ENCODE data around the gene HUS1B.

HUS1B gene

GRCh38 chr6:692858-693722 lies 36.2 kb upstream of the HUS1B start, which contains the start of gene EXOC2:
Gene EXOC2, minus strand, starts transcription at chr6:693139. Its CDS starts 55,321 bp downstream, at chr6:637818.
- peaks cover 7% of the 10 kb centered on the region for H3K36me3 ChIP-seq (ENCODE audit: control insufficient read depth, insufficient read depth, low read length)
- TF ChIP-seq, protein P1, sequence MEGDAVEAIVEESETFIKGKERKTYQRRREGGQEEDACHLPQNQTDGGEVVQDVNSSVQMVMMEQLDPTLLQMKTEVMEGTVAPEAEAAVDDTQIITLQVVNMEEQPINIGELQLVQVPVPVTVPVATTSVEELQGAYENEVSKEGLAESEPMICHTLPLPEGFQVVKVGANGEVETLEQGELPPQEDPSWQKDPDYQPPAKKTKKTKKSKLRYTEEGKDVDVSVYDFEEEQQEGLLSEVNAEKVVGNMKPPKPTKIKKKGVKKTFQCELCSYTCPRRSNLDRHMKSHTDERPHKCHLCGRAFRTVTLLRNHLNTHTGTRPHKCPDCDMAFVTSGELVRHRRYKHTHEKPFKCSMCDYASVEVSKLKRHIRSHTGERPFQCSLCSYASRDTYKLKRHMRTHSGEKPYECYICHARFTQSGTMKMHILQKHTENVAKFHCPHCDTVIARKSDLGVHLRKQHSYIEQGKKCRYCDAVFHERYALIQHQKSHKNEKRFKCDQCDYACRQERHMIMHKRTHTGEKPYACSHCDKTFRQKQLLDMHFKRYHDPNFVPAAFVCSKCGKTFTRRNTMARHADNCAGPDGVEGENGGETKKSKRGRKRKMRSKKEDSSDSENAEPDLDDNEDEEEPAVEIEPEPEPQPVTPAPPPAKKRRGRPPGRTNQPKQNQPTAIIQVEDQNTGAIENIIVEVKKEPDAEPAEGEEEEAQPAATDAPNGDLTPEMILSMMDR (IDR thresholded peaks at IDR 0.05; ENCODE audit: insufficient read depth, low read length, poor library complexity, severe bottlenecking), result no peak
- peak; percentile 90 for DNase-seq (ENCODE audit: extremely low read depth, insufficient read length)

GRCh38 chr6:692356-692851 lies 35.5 kb upstream of the HUS1B start:
- TF ChIP-seq, protein P1 (IDR thresholded peaks at IDR 0.05; ENCODE audit: insufficient read depth, low read length, poor library complexity, severe bottlenecking), result no peak
- peak; percentile 81 for DNase-seq (ENCODE audit: extremely low read depth, insufficient read length)
- Histone ChIP-seq H3K27me3 (replicated peaks; ENCODE audit: control insufficient read depth, insufficient read depth, low read length) (no peaks in the 10 kb centered on the region; the same call in 1 of the 2 replicates), H3K36me3 (ENCODE audit: control insufficient read depth, insufficient read depth, low read length) (peaks cover 7% of the 10 kb centered on the region), H3K4me3 (replicated peaks; ENCODE audit: low read depth, low read length) (peak overlapping the region; percentile 93)

More at GRCh38 chr6:692858-693722, 36.2 kb upstream of the HUS1B start, which contains the start of gene EXOC2:
- H3K27me3 ChIP-seq (replicated peaks; ENCODE audit: control insufficient read depth, insufficient read depth, low read length), result no peaks in the 10 kb centered on the region; the same call in 1 of the 2 replicates
- peak within 1 kb of the TSS; percentile 93 for H3K4me3 ChIP-seq (replicated peaks; ENCODE audit: low read depth, low read length)

GRCh38 chr6:689223-689622 lies 32.3 kb upstream of the HUS1B start:
- Histone ChIP-seq H3K36me3 (ENCODE audit: control insufficient read depth, insufficient read depth, low read length) (peaks cover 7% of the 10 kb centered on the region), H3K27me3 (replicated peaks; ENCODE audit: control insufficient read depth, insufficient read depth, low read length) (no peaks in the 10 kb centered on the region), H3K4me3 (replicated peaks; ENCODE audit: low read depth, low read length) (no peak overlapping the region)
- no peak for DNase-seq (ENCODE audit: extremely low read depth, insufficient read length)
- TF ChIP-seq, protein P1 (IDR thresholded peaks at IDR 0.05; ENCODE audit: insufficient read depth, low read length, poor library complexity, severe bottlenecking), result no peak

DNA sequence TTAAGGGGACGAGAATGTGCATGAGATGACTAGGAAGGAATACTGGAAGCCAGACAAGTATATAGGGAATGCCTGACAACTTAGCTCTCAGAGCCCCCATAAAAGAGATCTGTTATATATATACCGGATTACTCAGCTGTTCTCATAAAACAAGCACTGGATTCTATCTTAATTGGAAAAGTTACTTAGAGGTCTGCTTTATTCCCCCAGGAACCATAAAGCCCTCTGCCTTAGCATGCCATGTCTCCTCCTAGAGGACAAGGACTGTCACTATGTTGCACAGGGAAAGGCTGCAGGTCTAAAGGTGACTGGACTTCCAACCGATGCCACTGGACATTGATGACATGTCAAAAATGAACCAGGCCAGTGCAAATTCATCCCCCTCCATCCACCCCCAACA lies 29.6 kb upstream of the HUS1B start:
- Histone ChIP-seq H3K36me3 (ENCODE audit: control insufficient read depth, insufficient read depth, low read length) (peaks cover 7% of the 10 kb centered on the region), H3K27me3 (replicated peaks; ENCODE audit: control insufficient read depth, insufficient read depth, low read length) (no peaks in the 10 kb centered on the region), H3K4me3 (replicated peaks; ENCODE audit: low read depth, low read length) (no peak overlapping the region)
- TF ChIP-seq, protein P1 (IDR thresholded peaks at IDR 0.05; ENCODE audit: insufficient read depth, low read length, poor library complexity, severe bottlenecking), result peak; percentile 19
- DNase-seq (ENCODE audit: extremely low read depth, insufficient read length), result no peak

GRCh38 chr6:684831-685636 lies 28.1 kb upstream of the HUS1B start:
- peak; percentile 57 for DNase-seq (ENCODE audit: extremely low read depth, insufficient read length)

More at GRCh38 chr6:684831-685636, 28.1 kb upstream of the HUS1B start:
- TF ChIP-seq, protein P1 (IDR thresholded peaks at IDR 0.05; ENCODE audit: insufficient read depth, low read length, poor library complexity, severe bottlenecking), result no peak
- H3K4me3 ChIP-seq (replicated peaks; ENCODE audit: low read depth, low read length), result no peak overlapping the region
- no peaks in the 10 kb centered on the region for H3K27me3 ChIP-seq (replicated peaks; ENCODE audit: control insufficient read depth, insufficient read depth, low read length)
- H3K36me3 ChIP-seq (ENCODE audit: control insufficient read depth, insufficient read depth, low read length), result peaks cover 6% of the 10 kb centered on the region
